ENCODE results near the gene FAM168A.
A peak's percentile ranks its signal among the peaks of the same experiment; 100 is the strongest.

The FAM168A gene

DNA sequence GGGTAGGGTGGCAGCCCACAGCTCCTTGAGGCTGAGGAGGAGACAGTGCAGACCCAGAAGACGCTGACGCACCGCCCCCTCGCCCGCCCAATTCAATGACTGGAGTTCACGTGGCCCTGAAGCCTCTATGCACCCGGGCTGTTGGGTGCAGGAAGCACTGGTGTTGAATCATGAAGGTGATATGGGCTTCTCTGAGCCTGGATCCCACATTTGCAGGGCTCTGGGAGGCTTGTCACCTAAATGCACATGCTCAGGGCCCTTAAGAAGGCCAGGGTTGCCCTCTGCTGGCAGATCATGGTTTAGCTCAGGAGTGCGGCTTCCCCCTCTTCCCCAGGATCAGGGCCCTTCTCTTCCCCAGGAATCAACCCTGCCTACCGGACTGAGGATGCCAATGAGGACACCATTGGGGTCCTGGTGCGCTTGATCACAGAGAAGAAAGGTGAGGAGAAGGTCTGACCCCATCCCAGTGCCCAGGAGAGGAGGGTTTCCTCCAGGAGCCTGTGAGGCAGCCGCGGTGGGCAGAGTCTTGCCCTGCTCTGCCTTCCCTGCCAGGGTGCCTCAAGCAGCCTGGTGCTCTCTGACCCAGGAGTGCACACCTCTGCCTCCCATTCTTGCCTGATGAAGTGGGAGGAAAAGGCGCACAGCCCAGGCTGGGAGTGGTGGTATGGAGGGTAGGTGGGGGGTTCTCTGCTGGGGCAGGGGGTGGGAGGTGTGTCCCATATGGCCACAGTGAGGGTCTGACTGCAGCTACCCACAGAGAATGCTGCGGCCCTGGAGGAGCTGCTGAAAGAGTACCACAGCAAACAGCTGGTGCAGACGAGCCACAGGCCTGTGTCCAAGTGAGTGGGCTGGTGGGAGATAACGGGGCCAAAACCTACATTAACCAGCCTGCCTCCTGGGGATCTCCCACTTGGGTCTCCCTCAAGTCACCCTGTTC, 204.2 kb downstream of the FAM168A start:
- peak; percentile 80 for TF ChIP-seq CTCF (IDR thresholded peaks at IDR 0.05; ENCODE audit: insufficient read depth, low read length, poor library complexity, severe bottlenecking)
- DNase-seq (ENCODE audit: extremely low read depth, insufficient read length): no peak
- Histone ChIP-seq H3K36me3 (ENCODE audit: control insufficient read depth, insufficient read depth, low read length) (peaks cover 59% of the 10 kb centered on the region), H3K4me3 (replicated peaks; ENCODE audit: low read depth, low read length) (no peak overlapping the region), H3K27me3 (replicated peaks; ENCODE audit: control insufficient read depth, insufficient read depth, low read length) (no peaks in the 10 kb centered on the region)

DNA sequence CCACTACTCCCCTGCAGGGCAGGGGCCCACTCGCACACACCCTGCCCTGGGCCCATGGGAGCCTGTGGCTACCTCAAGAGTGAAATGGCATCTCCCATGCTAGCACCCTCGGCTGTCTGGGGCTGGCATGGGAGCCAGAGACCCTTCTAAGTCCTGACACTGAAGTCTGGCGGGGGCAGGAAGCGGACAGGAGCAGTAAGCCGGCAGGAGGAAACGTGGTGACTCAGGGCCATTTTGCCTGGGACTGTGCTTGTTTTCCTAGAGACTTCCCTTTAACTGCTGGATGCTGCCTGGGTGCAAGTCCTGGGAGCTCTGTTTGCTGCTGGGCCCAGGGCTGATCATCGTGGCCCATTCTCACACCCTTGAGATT, 204.9 kb downstream of the FAM168A start:
- DNase-seq (ENCODE audit: extremely low read depth, insufficient read length): no peak
- peaks cover 59% of the 10 kb centered on the region for H3K36me3 ChIP-seq (ENCODE audit: control insufficient read depth, insufficient read depth, low read length)
- TF ChIP-seq CTCF (IDR thresholded peaks at IDR 0.05; ENCODE audit: insufficient read depth, low read length, poor library complexity, severe bottlenecking): no peak
- no peak overlapping the region for H3K4me3 ChIP-seq (replicated peaks; ENCODE audit: low read depth, low read length)
- H3K27me3 ChIP-seq (replicated peaks; ENCODE audit: control insufficient read depth, insufficient read depth, low read length): no peaks in the 10 kb centered on the region

GRCh38 chr11:73392108-73393010, 205.6 kb downstream of the FAM168A start:
- H3K36me3 ChIP-seq (ENCODE audit: control insufficient read depth, insufficient read depth, low read length): peaks cover 55% of the 10 kb centered on the region
- DNase-seq (ENCODE audit: extremely low read depth, insufficient read length): no peak
- no peaks in the 10 kb centered on the region for H3K27me3 ChIP-seq (replicated peaks; ENCODE audit: control insufficient read depth, insufficient read depth, low read length)
- TF ChIP-seq CTCF (IDR thresholded peaks at IDR 0.05; ENCODE audit: insufficient read depth, low read length, poor library complexity, severe bottlenecking): no peak
- H3K4me3 ChIP-seq (replicated peaks; ENCODE audit: low read depth, low read length): no peak overlapping the region

- no peaks in the 10 kb centered on the region for H3K27me3 ChIP-seq (replicated peaks; ENCODE audit: control insufficient read depth, insufficient read depth, low read length)
- no peak for DNase-seq (ENCODE audit: extremely low read depth, insufficient read length)
- H3K4me3 ChIP-seq (replicated peaks; ENCODE audit: low read depth, low read length): no peak overlapping the region
- TF ChIP-seq CTCF (IDR thresholded peaks at IDR 0.05; ENCODE audit: insufficient read depth, low read length, poor library complexity, severe bottlenecking): no peak
- peaks cover 53% of the 10 kb centered on the region for H3K36me3 ChIP-seq (ENCODE audit: control insufficient read depth, insufficient read depth, low read length)
Measured at GRCh38 chr11:73391665-73392064, 206.2 kb downstream of the FAM168A start.

DNA sequence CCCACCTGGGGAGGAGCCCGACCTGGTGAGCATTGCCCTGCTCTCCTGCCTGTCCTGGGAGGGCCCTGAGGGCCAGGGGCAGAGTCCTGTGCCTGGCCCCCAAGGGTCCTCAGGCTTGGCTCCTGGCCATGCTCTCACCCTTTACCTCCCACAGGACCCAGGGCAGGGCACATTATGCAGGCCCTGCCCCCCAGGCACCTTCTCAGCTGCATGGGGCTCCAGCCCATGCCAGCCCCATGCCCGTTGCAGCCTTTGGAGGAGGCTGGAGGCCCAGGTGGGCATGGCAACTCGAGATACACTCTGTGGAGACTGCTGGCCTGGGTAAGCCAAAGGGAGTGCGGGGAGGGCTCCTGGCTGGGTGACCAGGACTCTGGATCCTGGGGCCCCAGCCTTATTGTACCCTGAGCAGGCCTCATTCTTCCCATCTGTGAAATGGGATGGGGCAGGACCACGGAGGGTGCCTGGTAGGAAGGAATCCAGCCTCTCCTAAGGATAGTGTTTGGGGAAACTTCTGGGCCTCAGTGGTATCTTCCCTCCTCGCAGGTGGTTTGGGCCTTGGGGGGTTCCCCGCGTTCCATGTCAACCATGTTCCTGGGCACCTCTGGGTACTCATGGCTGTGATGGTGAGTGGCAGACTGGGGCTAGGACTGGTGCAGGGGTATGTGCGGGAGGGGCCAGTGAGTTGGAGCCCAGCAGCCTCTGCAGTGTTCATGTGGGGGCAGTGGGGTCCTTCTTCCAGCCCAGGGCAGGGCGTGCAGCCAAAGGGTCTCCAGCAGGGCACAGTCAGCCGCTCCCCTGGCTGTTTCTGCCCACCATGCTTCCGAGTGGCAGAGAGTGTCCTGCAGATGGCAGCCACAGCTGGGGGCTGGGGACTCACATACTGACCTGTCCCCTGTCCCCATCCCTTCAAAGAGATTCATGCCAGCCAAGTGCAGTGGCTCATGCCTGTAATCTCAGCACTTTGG, 207.0 kb downstream of the FAM168A start:
- DNase-seq (ENCODE audit: extremely low read depth, insufficient read length): no peak
- H3K27me3 ChIP-seq (replicated peaks; ENCODE audit: control insufficient read depth, insufficient read depth, low read length): no peaks in the 10 kb centered on the region
- peaks cover 45% of the 10 kb centered on the region for H3K36me3 ChIP-seq (ENCODE audit: control insufficient read depth, insufficient read depth, low read length)
- H3K4me3 ChIP-seq (replicated peaks; ENCODE audit: low read depth, low read length): no peak overlapping the region
- TF ChIP-seq CTCF (IDR thresholded peaks at IDR 0.05; ENCODE audit: insufficient read depth, low read length, poor library complexity, severe bottlenecking): no peak

Measured in GM06990 (cell line).